ACC112 (cell line): ENCODE data around the gene ONECUT3.

Source experiments
- H2AFZ ChIP-seq: fragments of 200-600 bp; sonication (generic); one replicate; pipeline ENCODE4 v1.6.0; 2017; ENCODE audit warnings: antibody characterized with exemption, low read length; ENCODE audit not compliant: unreplicated experiment
- H3K27ac ChIP-seq: fragments of 200-600 bp; sonication (generic); 2 replicates; pipeline ENCODE4 v1.5.1; 2014; ENCODE audit warnings: low read depth, mild to moderate bottlenecking, antibody characterized with exemption, low read length, moderate library complexity
- H3K27me3 ChIP-seq: fragments of 200-600 bp; sonication (generic); 2 replicates; pipeline ENCODE4 v1.6.1; 2014; ENCODE audit warnings: mild to moderate bottlenecking, antibody characterized with exemption, low read length, moderate library complexity, mixed read lengths; ENCODE audit not compliant: insufficient read depth
- H3K36me3 ChIP-seq: fragments of 200-600 bp; sonication (generic); 2 replicates; pipeline ENCODE4 v1.6.1; 2016; ENCODE audit warnings: mild to moderate bottlenecking, antibody characterized with exemption, low read length, moderate library complexity, mixed read lengths; ENCODE audit not compliant: insufficient read depth
- H3K4me1 ChIP-seq: fragments of 200-600 bp; sonication (generic); one replicate; pipeline ENCODE4 v1.6.1; 2016; ENCODE audit warnings: low read length, mixed read lengths; ENCODE audit not compliant: insufficient read depth, unreplicated experiment, control insufficient read depth
- H3K4me3 ChIP-seq: fragments of 200-600 bp; sonication (generic); 2 replicates; pipeline ENCODE4 v1.5.1; 2014; ENCODE audit warnings: mild to moderate bottlenecking, low read depth, low read length
- H3K79me2 ChIP-seq: fragments of 200-600 bp; sonication (generic); one replicate; pipeline ENCODE4 v1.6.0; 2016; ENCODE audit warnings: low read length; ENCODE audit not compliant: control insufficient read depth, unreplicated experiment, insufficient read depth

ONECUT3 gene

DNA sequence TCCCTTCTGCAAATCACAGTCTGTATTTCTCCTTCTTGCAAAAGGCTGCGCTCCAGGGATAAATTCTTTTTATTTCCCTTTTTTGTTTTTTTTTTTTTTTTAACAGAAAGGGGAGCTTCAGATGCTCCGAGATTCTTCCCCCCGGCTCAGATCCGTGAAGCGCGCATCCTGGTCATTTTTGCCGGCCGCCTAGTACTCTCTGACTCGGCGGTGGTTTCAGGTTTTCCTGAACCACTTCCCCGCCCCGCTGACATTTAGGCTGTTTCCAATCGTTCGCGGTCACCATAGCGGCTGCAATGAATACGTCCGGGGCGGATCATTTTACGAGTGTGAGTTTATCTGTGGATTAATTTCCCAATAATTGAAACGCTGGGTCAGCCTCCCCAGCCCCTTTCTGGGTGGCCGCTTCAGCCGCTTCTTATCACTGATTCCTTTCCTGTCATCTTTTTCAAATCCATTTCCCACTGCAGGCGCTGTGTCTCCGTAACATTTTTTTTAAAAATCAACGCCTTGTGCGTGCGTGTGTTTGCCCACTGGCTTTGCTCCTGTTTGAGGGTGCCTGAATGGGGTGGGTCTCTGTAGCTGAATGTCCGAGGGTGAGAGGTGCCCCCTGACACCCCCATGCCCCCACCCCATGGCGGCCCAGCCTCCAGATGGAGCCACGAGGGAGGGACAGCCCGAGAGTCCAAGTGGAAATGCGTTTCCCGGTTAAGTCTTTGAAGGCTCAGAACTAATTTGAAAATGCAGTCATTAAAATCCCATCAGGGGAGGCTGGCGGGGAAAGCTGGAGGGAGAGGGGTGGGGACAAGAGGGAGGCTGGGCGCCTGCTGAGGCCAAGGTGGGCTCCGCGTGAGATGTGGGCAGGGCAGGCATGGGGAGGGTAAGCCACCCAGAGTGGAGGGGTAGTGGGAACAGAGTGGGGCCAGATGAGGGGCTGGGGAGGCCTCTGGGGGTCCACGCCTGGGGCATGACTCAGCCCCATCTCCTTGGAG lies 10.6 kb downstream of the ONECUT3 start:
- no peaks in the 10 kb centered on the region for H3K79me2 ChIP-seq
- no peak overlapping the region for H3K27ac ChIP-seq
- no peaks in the 10 kb centered on the region for H3K36me3 ChIP-seq
- H3K4me3 ChIP-seq: no peak overlapping the region
- peaks cover 83% of the 10 kb centered on the region for H3K27me3 ChIP-seq
- no peak overlapping the region for H2AFZ ChIP-seq
- no peaks in the 10 kb centered on the region for H3K4me1 ChIP-seq

GRCh38 chr19:1764729-1765128 lies 11.4 kb downstream of the ONECUT3 start:
- H3K4me3 ChIP-seq: no peak overlapping the region
- H3K36me3 ChIP-seq: no peaks in the 10 kb centered on the region
- no peaks in the 10 kb centered on the region for H3K79me2 ChIP-seq
- no peak overlapping the region for H3K27ac ChIP-seq
- no peaks in the 10 kb centered on the region for H3K4me1 ChIP-seq
- peaks cover 75% of the 10 kb centered on the region for H3K27me3 ChIP-seq
- no peak overlapping the region for H2AFZ ChIP-seq

DNA sequence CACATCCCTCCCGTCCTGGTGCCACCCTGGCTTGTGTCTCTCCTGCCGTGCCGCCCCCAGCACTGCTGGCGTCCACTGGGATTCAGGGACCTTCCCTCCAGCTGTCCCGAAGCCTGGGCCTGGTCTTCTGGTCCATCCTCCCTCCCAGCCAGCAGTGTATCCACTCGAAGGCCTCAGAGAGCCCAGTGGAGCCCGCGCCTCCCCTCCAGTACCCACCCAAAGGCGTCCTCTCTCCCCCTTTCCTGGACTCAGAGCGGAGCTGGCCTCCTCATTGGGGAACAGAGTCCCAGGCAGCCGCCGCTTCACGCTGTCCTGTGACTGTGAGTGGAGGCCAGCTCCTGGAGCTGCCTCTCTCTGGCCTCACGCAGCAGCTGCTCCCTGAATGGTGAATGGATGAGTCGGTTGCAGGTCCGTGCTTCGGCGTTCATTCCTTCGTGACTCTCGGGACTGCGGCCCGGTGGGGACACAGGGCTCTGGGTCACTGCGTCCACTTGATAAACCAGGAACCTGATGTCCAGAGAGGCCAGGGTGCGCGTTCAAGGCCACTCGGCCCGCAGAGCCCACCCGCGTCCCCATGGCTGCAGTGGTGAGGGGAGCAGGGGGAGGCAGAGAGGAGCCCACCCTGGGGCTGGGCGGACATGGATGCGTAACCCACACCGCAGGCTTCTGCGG lies 12.1 kb downstream of the ONECUT3 start:
- Histone ChIP-seq H3K27me3 (peaks cover 70% of the 10 kb centered on the region), H2AFZ (no peak overlapping the region), H3K27ac (no peak overlapping the region), H3K79me2 (no peaks in the 10 kb centered on the region), H3K4me1 (no peaks in the 10 kb centered on the region), H3K36me3 (no peaks in the 10 kb centered on the region), H3K4me3 (no peak overlapping the region)

GRCh38 chr19:1765904-1766799 lies 12.8 kb downstream of the ONECUT3 start:
- H3K79me2 ChIP-seq: no peaks in the 10 kb centered on the region
- H3K4me1 ChIP-seq: no peaks in the 10 kb centered on the region
- H2AFZ ChIP-seq: no peak overlapping the region
- peaks cover 64% of the 10 kb centered on the region for H3K27me3 ChIP-seq
- H3K27ac ChIP-seq: no peak overlapping the region
- H3K4me3 ChIP-seq: no peak overlapping the region
- no peaks in the 10 kb centered on the region for H3K36me3 ChIP-seq

DNA sequence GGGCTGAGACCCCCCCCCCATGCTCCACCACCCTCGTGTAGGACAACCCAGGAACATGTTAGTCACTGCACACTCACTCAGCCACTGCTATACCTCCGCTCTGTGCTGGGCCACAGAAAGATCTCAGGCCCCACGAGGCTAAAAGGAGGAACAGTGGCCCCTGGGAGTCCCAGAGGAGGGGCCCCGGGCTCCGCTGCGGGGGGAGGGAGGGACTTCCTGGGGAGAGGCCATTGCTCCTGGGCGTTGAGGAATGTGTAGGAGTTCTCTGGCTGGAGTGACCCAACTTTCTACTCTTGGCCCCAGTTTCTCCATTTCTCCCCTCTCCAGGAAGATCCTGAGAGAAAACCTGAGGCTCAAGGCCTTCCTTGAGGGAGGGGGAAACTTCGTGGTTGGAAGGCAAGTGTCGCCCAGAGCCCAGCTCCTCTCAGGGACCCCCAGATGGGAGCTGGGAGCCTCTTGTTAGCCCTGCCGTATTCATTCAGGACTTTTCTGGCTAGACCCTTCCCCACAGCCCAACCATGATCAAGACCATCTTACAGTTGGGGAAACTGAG lies 13.6 kb downstream of the ONECUT3 start:
- Histone ChIP-seq H3K4me3 (no peak overlapping the region), H2AFZ (no peak overlapping the region), H3K4me1 (no peaks in the 10 kb centered on the region), H3K79me2 (no peaks in the 10 kb centered on the region), H3K27me3 (peaks cover 57% of the 10 kb centered on the region), H3K27ac (no peak overlapping the region), H3K36me3 (no peaks in the 10 kb centered on the region)

DNA sequence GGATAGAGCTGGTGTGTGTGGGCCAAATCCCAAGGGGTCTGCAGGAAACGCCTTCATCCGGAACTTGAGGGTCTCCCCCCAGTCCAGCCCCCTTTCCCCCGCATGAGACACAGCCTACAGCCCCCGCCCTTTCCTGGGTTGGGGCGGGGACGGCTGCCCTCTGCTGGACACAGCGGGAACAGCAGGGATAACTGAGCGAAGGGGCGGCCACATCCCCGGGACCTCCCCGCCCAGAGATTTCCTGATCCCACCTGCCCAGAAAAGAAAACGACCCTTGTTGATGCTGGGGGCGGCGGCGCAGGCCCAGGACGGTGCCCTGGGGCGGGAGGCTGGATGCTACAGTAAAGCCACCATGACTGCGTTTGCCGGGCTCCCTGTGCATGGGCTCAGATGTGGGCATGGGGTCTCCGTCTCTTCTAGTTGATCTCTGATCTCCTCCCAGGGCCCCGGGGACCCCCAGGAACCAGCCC lies 14.2 kb downstream of the ONECUT3 start:
- no peaks in the 10 kb centered on the region for H3K36me3 ChIP-seq
- H3K27me3 ChIP-seq: peaks cover 50% of the 10 kb centered on the region
- no peaks in the 10 kb centered on the region for H3K79me2 ChIP-seq
- no peaks in the 10 kb centered on the region for H3K4me1 ChIP-seq
- no peak overlapping the region for H3K4me3 ChIP-seq
- no peak overlapping the region for H3K27ac ChIP-seq
- H2AFZ ChIP-seq: no peak overlapping the region

- no peaks in the 10 kb centered on the region for H3K4me1 ChIP-seq
- H3K27me3 ChIP-seq: peaks cover 48% of the 10 kb centered on the region
- no peaks in the 10 kb centered on the region for H3K36me3 ChIP-seq
- H3K27ac ChIP-seq: no peak overlapping the region
- no peaks in the 10 kb centered on the region for H3K79me2 ChIP-seq
- no peak overlapping the region for H3K4me3 ChIP-seq
- H2AFZ ChIP-seq: no peak overlapping the region
These were observed 14.9 kb downstream of the ONECUT3 start for GRCh38 chr19:1768248-1768647.

DNA sequence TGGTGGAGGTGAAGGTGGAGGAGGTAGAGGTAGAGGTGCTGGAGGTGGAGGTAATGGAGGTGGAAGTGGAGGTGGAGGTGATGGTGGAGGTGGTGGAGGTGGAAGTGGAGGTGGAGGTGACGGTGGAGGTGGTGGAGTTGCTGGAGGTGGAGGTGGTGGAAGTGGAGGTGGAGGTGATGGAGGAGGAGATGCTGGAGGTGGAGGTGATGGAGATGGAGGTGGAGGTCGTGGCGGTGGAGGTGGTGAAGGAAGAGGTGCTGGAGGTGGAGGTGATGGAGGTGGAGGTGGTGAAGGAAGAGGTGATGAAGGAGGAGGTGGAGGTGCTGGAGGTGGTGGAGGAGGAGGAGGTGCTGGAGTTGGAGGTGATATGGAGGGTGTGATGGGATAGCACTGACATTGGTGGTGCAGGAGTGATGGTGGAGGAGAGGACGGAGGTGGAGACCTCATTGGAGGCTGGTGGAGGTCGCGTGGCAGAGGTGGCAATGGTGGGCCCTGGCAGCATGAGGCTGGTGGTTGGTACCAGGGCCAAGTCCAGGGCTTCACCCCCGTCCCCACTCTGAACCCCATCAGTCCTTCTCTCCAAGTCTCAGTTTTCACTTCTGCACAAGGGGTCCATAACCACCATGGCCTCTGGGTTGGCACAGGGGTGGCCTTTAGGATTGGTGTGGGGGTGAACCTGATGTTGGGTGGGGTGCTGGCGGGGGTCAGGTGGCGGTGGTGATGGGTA lies 15.8 kb downstream of the ONECUT3 start:
- Histone ChIP-seq H3K4me3 (no peak overlapping the region), H3K36me3 (no peaks in the 10 kb centered on the region), H3K27me3 (peaks cover 48% of the 10 kb centered on the region), H3K4me1 (no peaks in the 10 kb centered on the region), H3K27ac (no peak overlapping the region), H3K79me2 (no peaks in the 10 kb centered on the region), H2AFZ (no peak overlapping the region)

- no peaks in the 10 kb centered on the region for H3K36me3 ChIP-seq
- no peaks in the 10 kb centered on the region for H3K79me2 ChIP-seq
- no peak overlapping the region for H3K4me3 ChIP-seq
- no peaks in the 10 kb centered on the region for H3K4me1 ChIP-seq
- peaks cover 48% of the 10 kb centered on the region for H3K27me3 ChIP-seq
- no peak overlapping the region for H2AFZ ChIP-seq
- no peak overlapping the region for H3K27ac ChIP-seq
These were observed 16.3 kb downstream of the ONECUT3 start for GRCh38 chr19:1769645-1769985.
